Heart right ventricle (tissue), 16 donors: ENCODE data around the gene NAGPA. TPM values are rescaled to one million over a fixed set of nuclear protein-coding genes. Genes with fewer than 3 reads are reported as not detected.

Experiments used
- ATAC-seq, 8 donors: fragments of 200-7000 bp; cut with Tn5 transposase; one replicate each; pipeline ENCODE4 v1.9.1; 2020; ENCODE audit warnings: mild to moderate bottlenecking in 8 of 8, moderate library complexity in 8 of 8, moderate number of reproducible peaks in 1 of 8
- DNase-seq, 2 donors: peaks; one replicate each; pipeline ENCODE4 v3.0.0-alpha.2; 2020
- H3K27ac ChIP-seq, 10 donors: fragments of 200-600 bp; sonication (generic) in 2 of 10; one replicate each; pipeline versions ENCODE4 v1.5.0 to v1.8.0; 2020 to 2022; ENCODE audit warnings: mild to moderate bottlenecking in 3 of 10
- H3K27me3 ChIP-seq, 7 donors: fragments of 200-600 bp; one replicate each; pipeline ENCODE4 v1.8.0; 2021 to 2022; ENCODE audit warnings: mild to moderate bottlenecking in 2 of 7
- H3K36me3 ChIP-seq, 9 donors: fragments of 200-600 bp; sonication (generic) in 1 of 9; one replicate each; pipeline versions ENCODE4 v1.5.0 to v1.8.0; 2020 to 2022; ENCODE audit warnings: mild to moderate bottlenecking in 2 of 9
- H3K4me1 ChIP-seq, 9 donors: fragments of 200-600 bp; sonication (generic) in 1 of 9; one replicate each; pipeline versions ENCODE4 v1.5.0 to v1.8.0; 2020 to 2022; ENCODE audit warnings: mild to moderate bottlenecking in 4 of 9
- H3K4me3 ChIP-seq, 10 donors: fragments of 200-600 bp; sonication (generic) in 2 of 10; one replicate each; pipeline versions ENCODE4 v1.5.0 to v1.8.0; 2020 to 2022; ENCODE audit warnings: mild to moderate bottlenecking in 7 of 10, moderate library complexity in 2 of 10
- H3K9me3 ChIP-seq, 11 donors: fragments of 200-600 bp in 10 of 11; sonication (generic) in 2 of 11; one replicate each; pipeline versions ENCODE4 v1.5.0 to v1.8.0; 2013 to 2022; ENCODE audit warnings: mild to moderate bottlenecking in 2 of 11, control low read depth in 1 of 11, moderate library complexity in 1 of 11
- WGBS, 2 donors: extraction: QIAGEN DNeasy Blood & Tissue Kit; methylation state at CpG; one replicate each; pipeline ENCODE4 v1.1.7; 2013; ENCODE audit warnings: inconsistent platforms in 1 of 2; 5-methylcytosine and 5-hydroxymethylcytosine counted together
- intact Hi-C, 10 donors: fragments of 100-400 bp; cut with DNase I; formaldehyde crosslinking; loops; one replicate each; pipeline versions ENCODE4 v1.11.1 to v1.14.2; 2022
- polyA plus RNA-seq, 2 donors: library from polyadenylated mRNA; stranded (reverse); fragments of 200-250 nt; gene quantifications; one replicate each; pipeline ENCODE4 v1.2.3, GENCODE V29; 2013
- total RNA-seq, 10 donors: library from RNA; stranded (reverse); fragmentation: NEBNext Ultra II Directional in 3 of 10; extraction: Animal tissue kit (Norgen Biotek cat#: 25700) in 3 of 10; gene quantifications; one replicate each; pipeline versions ENCODE4 v1.2.1 to v1.2.4, GENCODE V29; 2021 to 2023
- TF ChIP-seq, protein P1 (sequence below), 9 donors: fragments of 200-600 bp; sonication (generic) in 2 of 9; IDR thresholded peaks; one replicate each; pipeline versions ENCODE4 v1.5.0 to v1.8.0; 2021 to 2022; ENCODE audit warnings: antibody characterized with exemption in 9 of 9, mild to moderate bottlenecking in 5 of 9, moderate library complexity in 1 of 9
- donor health status: Arrhythmogenic right ventricular cardiomyopathy.
- donor health status: ischemic (EF 13 %, LVEDD 7.1; RV severe dilation, severe dysfunction).
- donor health status: healthy with polysubstance abuse.
- donor health status: DM: no; HTN: yes; CAD: no.
- donor health status: DM: no; HTN: no; CAD: no.
- donor health status: ischemic (EF 25% LVEDD 6.9; RV normal size, moderate dysfunction).
- donor health status: ischemic (EF 25% LVEDD 5.7; RV mildly dilated, moderate dysfunction).
- donor health status: healthy.
- donor health status: DM: yes; HTN: yes; CAD: no.
- donor health status: Ischemic cardiomyopathy.
- donor health status: ischemic (EF 35%, LVEDD 5.7; RV mildly dilated, moderate dysfunction).
- donor health status: nonischemic (EF 11% LVEDD 7.7; RV severe dilation, severe dysfunction).
- donor health status: DM: yes; HTN: yes; CAD: no.
- donor health status: PGD.
- donor health status: ischemic (EF 29% LVEDD 5.4; RV normal size, mild dysfunction).
- donor health status: nonischemic (EF 23%, LVEDD 6.1; RV moderate dilation, normal function).

Gene NAGPA
- total and polyA plus RNA-seq, 12 donors = 4.7 to 11.0 (median 6.7) TPM

GRCh38 chr16:5001571-5001970, 32.2 kb downstream of the NAGPA start:
- Histone ChIP-seq H3K27me3 (no peaks in the 10 kb centered on the region), H3K4me3 (no peak overlapping the region), H3K9me3 (no peaks in the 10 kb centered on the region), H3K27ac (peak overlapping the region in 1 of 10 donors; percentile 74), H3K4me1 (peaks cover 0 to 23% (median 4%) of the 10 kb centered on the region in 9 donors), H3K36me3 (no peaks in the 10 kb centered on the region)
- intact Hi-C loops = no loop called here
- WGBS, 2 donors = 63 to 67% methylated on average over 7 of the region's 7 CpGs
- peak in 1 of 8 donors; percentile 23 for ATAC-seq
- no peak for DNase-seq
- TF ChIP-seq, protein P1, sequence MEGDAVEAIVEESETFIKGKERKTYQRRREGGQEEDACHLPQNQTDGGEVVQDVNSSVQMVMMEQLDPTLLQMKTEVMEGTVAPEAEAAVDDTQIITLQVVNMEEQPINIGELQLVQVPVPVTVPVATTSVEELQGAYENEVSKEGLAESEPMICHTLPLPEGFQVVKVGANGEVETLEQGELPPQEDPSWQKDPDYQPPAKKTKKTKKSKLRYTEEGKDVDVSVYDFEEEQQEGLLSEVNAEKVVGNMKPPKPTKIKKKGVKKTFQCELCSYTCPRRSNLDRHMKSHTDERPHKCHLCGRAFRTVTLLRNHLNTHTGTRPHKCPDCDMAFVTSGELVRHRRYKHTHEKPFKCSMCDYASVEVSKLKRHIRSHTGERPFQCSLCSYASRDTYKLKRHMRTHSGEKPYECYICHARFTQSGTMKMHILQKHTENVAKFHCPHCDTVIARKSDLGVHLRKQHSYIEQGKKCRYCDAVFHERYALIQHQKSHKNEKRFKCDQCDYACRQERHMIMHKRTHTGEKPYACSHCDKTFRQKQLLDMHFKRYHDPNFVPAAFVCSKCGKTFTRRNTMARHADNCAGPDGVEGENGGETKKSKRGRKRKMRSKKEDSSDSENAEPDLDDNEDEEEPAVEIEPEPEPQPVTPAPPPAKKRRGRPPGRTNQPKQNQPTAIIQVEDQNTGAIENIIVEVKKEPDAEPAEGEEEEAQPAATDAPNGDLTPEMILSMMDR (IDR thresholded peaks at IDR 0.05) = no peak

DNA sequence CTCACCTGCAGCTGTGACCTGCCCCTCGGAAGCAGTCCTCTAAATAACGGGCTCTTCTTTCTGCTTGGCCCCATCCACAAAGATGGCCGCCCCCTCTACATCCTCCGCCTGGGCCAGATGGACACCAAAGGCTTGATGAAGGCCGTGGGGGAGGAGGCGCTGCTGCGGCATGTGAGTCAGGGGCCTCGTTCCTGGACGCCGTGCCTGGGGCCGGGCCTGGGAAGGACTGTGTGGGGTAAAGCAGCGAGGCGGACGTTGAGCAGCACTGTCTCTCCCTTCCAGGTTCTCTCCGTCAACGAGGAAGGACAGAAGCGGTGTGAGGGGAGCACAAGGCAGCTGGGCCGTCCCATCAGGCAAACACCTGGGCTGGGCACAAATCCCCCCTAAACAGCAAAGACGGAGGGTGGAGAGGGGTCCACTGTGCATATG, 33.1 kb downstream of the NAGPA start:
- TF ChIP-seq, protein P1 (IDR thresholded peaks at IDR 0.05) = no peak
- ATAC-seq = no peak

GRCh38 chr16:4994719-4995434, 38.9 kb downstream of the NAGPA start:
- intact Hi-C loops = no loop called here
- TF ChIP-seq, protein P1 (IDR thresholded peaks at IDR 0.05) = no peak
- 63 to 76% methylated on average over 18 of the region's 18 CpGs for WGBS, 2 donors

More for the DNA sequence above, 33.1 kb downstream of the NAGPA start:
- DNase-seq = no peak
- no peak overlapping the region for H3K4me3 ChIP-seq
- H3K9me3 ChIP-seq = no peaks in the 10 kb centered on the region
- WGBS, 2 donors = 87 to 88% methylated on average over 19 of the region's 19 CpGs
- peaks cover 0 to 23% (median 4%) of the 10 kb centered on the region in 9 donors for H3K4me1 ChIP-seq
- intact Hi-C loops = no loop called here
- no peak overlapping the region for H3K27ac ChIP-seq
- H3K27me3 ChIP-seq = no peaks in the 10 kb centered on the region
- H3K36me3 ChIP-seq = no peaks in the 10 kb centered on the region

DNA sequence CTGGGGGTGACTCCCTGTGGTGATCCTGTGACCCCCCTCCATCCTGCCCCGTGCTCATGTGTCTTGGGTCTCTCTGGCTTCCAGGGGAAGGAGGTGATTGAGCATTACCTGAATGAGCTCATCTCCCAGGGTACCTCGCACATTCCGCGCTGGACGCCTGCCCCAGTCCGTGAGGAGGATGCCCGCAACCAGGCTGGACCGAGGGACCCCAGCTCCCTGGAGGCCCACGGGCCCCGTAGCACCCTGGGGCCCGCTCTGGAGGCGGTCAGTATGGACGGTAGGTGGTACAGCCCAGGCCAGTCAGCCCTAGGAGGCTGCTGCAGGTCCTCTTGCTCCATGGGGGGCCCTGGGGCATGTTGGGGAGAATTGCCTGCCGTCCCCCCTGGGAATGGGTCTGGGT, 42.0 kb downstream of the NAGPA start:
- TF ChIP-seq, protein P1 (IDR thresholded peaks at IDR 0.05) = no peak
- Histone ChIP-seq H3K36me3 (no peaks in the 10 kb centered on the region), H3K27ac (no peak overlapping the region), H3K4me1 (peaks cover 0 to 6% (median 0%) of the 10 kb centered on the region in 9 donors), H3K9me3 (no peaks in the 10 kb centered on the region), H3K4me3 (no peak overlapping the region), H3K27me3 (peaks cover 0 to 53% (median 38%) of the 10 kb centered on the region in 7 donors)
- intact Hi-C loops = no loop called here
- WGBS, 2 donors = 85 to 87% methylated on average over 14 of the region's 14 CpGs
- no peak for DNase-seq
- ATAC-seq = no peak

More at GRCh38 chr16:4994719-4995434, 38.9 kb downstream of the NAGPA start:
- ATAC-seq (no peak), DNase-seq (no peak)
- Histone ChIP-seq H3K27ac (no peak overlapping the region), H3K27me3 (peaks cover 0 to 23% (median 11%) of the 10 kb centered on the region in 7 donors), H3K36me3 (no peaks in the 10 kb centered on the region), H3K4me1 (no peaks in the 10 kb centered on the region), H3K9me3 (no peaks in the 10 kb centered on the region), H3K4me3 (no peak overlapping the region)
